ENCODE measurements around the gene PLEKHG3. TPM values are rescaled to one million over a fixed set of nuclear protein-coding genes. Genes with fewer than 3 reads are reported as not detected.

Gene PLEKHG3
- total RNA-seq, 1 donor from 2014 or later, result 12.6 TPM

GRCh38 chr14:64752909-64753308, 48.7 kb downstream of the PLEKHG3 start:
- DNase-seq (ENCODE audit: low spot score), result no peak
- Histone ChIP-seq H3K36me3 (no peaks in the 10 kb centered on the region), H3K9ac (no peak overlapping the region), H3K9me3 (ENCODE audit: low read depth) (no peaks in the 10 kb centered on the region), H3K27ac (no peak overlapping the region), H3K79me2 (ENCODE audit: low read depth) (no peaks in the 10 kb centered on the region), H3K4me1 (peaks cover 2% of the 10 kb centered on the region), H2AFZ (replicated peaks) (no peak overlapping the region), H3K27me3 (no peaks in the 10 kb centered on the region), H3F3A (ENCODE audit: low read depth) (peaks cover 10% of the 10 kb centered on the region), H3K4me3 (no peak overlapping the region), H3K4me2 (no peak overlapping the region), H4K20me1 (ENCODE audit: low read depth) (no peaks in the 10 kb centered on the region)
- H3K27me3 Mint-ChIP-seq (ENCODE audit: insufficient read depth, low read depth), result no peaks in the 10 kb centered on the region
- no peak overlapping the region for H3K4me3 Mint-ChIP-seq
- no peaks in the 10 kb centered on the region for H3K36me3 Mint-ChIP-seq
- peaks cover 2% of the 10 kb centered on the region for H3K9me3 Mint-ChIP-seq
- TF ChIP-seq CTCF (IDR thresholded peaks at IDR 0.05), result no peak
- no peak for TF ChIP-seq EZH2 (IDR thresholded peaks at IDR 0.05)
- no peak for TF ChIP-seq EZH2phosphoT487 (IDR thresholded peaks at IDR 0.05)
- H3K27ac Mint-ChIP-seq, result no peak overlapping the region
- peaks cover 2% of the 10 kb centered on the region for H3K4me1 Mint-ChIP-seq

DNA sequence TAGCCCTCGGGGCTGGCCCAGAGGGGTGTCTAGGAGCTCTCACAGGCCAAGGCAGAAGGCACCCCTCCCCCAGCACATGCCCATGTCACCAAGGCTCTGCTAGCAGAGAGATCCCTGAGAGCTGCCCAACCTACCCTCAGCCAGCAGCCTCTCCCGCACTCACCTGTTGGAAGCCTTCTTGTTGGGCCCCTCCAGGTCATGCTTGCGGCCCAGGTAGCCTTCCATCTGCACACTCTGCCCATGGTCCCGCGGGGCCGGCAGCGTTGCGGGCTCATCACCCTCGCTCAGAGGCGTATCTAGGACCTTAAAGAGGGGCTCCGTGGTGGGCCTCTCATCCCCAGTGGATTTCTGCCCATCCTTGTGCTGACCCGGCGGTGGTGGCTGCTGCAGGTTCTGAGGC, 49.1 kb downstream of the PLEKHG3 start:
- peaks cover 7% of the 10 kb centered on the region for H3K4me1 Mint-ChIP-seq

DNA sequence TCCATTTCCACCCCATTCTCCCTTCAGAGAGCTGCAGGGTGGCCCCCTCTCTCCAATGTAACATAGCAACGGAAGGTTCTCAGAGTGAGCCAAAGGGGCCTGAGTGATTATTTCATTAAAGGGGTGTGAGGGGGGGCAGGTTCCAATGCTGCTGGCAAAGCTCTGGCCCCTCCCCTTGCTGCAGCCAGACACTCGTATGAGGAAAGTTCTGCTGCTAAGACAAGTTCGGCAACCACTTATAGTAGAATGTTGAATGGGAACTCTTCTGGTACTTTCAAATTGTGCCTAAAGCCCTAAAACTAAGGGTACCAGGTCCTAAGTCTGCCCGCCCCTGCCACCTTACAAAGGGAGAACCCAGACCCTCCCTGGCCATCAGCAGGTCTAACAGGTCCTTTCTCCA, 49.8 kb downstream of the PLEKHG3 start:
- Histone ChIP-seq H3K79me2 (ENCODE audit: low read depth) (no peaks in the 10 kb centered on the region), H3K9me3 (ENCODE audit: low read depth) (no peaks in the 10 kb centered on the region), H3K4me3 (no peak overlapping the region), H4K20me1 (ENCODE audit: low read depth) (no peaks in the 10 kb centered on the region), H3K4me1 (peaks cover 13% of the 10 kb centered on the region), H3K36me3 (no peaks in the 10 kb centered on the region), H3K27ac (no peak overlapping the region), H3K9ac (no peak overlapping the region), H2AFZ (replicated peaks) (no peak overlapping the region), H3K27me3 (no peaks in the 10 kb centered on the region), H3K4me2 (no peak overlapping the region), H3F3A (ENCODE audit: low read depth) (peaks cover 10% of the 10 kb centered on the region)
- Mint-ChIP-seq H3K9me3 (peaks cover 2% of the 10 kb centered on the region), H3K36me3 (no peaks in the 10 kb centered on the region), H3K4me3 (no peak overlapping the region), H3K27ac (no peak overlapping the region), H3K4me1 (peaks cover 13% of the 10 kb centered on the region), H3K27me3 (ENCODE audit: insufficient read depth, low read depth) (peaks cover 4% of the 10 kb centered on the region)
- DNase-seq (ENCODE audit: low spot score), result no peak
- TF ChIP-seq EZH2 (IDR thresholded peaks at IDR 0.05) (no peak), CTCF (IDR thresholded peaks at IDR 0.05) (no peak), EZH2phosphoT487 (IDR thresholded peaks at IDR 0.05) (no peak)

More for the DNA sequence above, 49.1 kb downstream of the PLEKHG3 start:
- H4K20me1 ChIP-seq (ENCODE audit: low read depth), result no peaks in the 10 kb centered on the region
- no peak for DNase-seq (ENCODE audit: low spot score)
- TF ChIP-seq EZH2 (IDR thresholded peaks at IDR 0.05), result no peak
- no peak for TF ChIP-seq EZH2phosphoT487 (IDR thresholded peaks at IDR 0.05)
- TF ChIP-seq CTCF (IDR thresholded peaks at IDR 0.05), result no peak
- Mint-ChIP-seq H3K9me3 (peaks cover 2% of the 10 kb centered on the region), H3K27me3 (ENCODE audit: insufficient read depth, low read depth) (no peaks in the 10 kb centered on the region), H3K36me3 (no peaks in the 10 kb centered on the region), H3K4me3 (no peak overlapping the region), H3K27ac (no peak overlapping the region)
- no peak overlapping the region for H2AFZ ChIP-seq (replicated peaks)
- no peak overlapping the region for H3K27ac ChIP-seq
- H3K9me3 ChIP-seq (ENCODE audit: low read depth), result no peaks in the 10 kb centered on the region
- H3K4me1 ChIP-seq, result peaks cover 7% of the 10 kb centered on the region
- H3K9ac ChIP-seq, result no peak overlapping the region
- peaks cover 10% of the 10 kb centered on the region for H3F3A ChIP-seq (ENCODE audit: low read depth)
- H3K27me3 ChIP-seq, result no peaks in the 10 kb centered on the region
- H3K36me3 ChIP-seq, result no peaks in the 10 kb centered on the region
- no peak overlapping the region for H3K4me2 ChIP-seq
- no peak overlapping the region for H3K4me3 ChIP-seq
- H3K79me2 ChIP-seq (ENCODE audit: low read depth), result no peaks in the 10 kb centered on the region

Measured in neural progenitor cell (in vitro differentiated cells).